Neural progenitor cell (in vitro differentiated cells): ENCODE measurements around the gene POU3F3. TPM values are rescaled to one million over a fixed set of nuclear protein-coding genes. Genes with fewer than 3 reads are reported as not detected.

Experiments
- DNase-seq: peaks from one replicate; pipeline ENCODE4 v3.0.0-alpha.2; 2016; ENCODE audit warnings: low spot score
- H2AFZ ChIP-seq: fragments of 200-600 bp; sonication (generic); replicated peaks from 2 replicates; pipeline ENCODE4 v1.6.1; 2016; ENCODE audit warnings: antibody characterized with exemption
- H3F3A ChIP-seq: fragments of 200-600 bp; sonication (generic); 2 replicates; pipeline ENCODE4 v1.6.1; 2016; ENCODE audit warnings: antibody characterized with exemption, low read depth
- H3K27ac ChIP-seq: fragments of 200-600 bp; sonication (generic); 2 replicates; pipeline ENCODE4 v1.5.1; 2016; ENCODE audit warnings: mild to moderate bottlenecking
- H3K27me3 ChIP-seq: fragments of 200-600 bp; sonication (generic); 2 replicates; pipeline ENCODE4 v1.6.1; 2016; ENCODE audit warnings: mild to moderate bottlenecking, moderate library complexity
- H3K36me3 ChIP-seq: fragments of 200-600 bp; sonication (generic); 2 replicates; pipeline ENCODE4 v1.5.1; 2016
- H3K4me1 ChIP-seq: fragments of 200-600 bp; sonication (generic); 2 replicates; pipeline ENCODE4 v1.6.1; 2016; ENCODE audit warnings: mixed run types
- H3K4me2 ChIP-seq: fragments of 200-600 bp; sonication (generic); 2 replicates; pipeline ENCODE4 v1.6.1; 2016
- H3K4me3 ChIP-seq: fragments of 200-600 bp; sonication (generic); 2 replicates; pipeline ENCODE4 v1.5.1; 2016
- H3K79me2 ChIP-seq: fragments of 200-600 bp; sonication (generic); 2 replicates; pipeline ENCODE4 v1.6.1; 2016; ENCODE audit warnings: low read depth
- H3K9ac ChIP-seq: fragments of 200-600 bp; sonication (generic); 2 replicates; pipeline ENCODE4 v1.6.1; 2016
- H3K9me3 ChIP-seq: fragments of 200-600 bp; sonication (generic); 2 replicates; pipeline ENCODE4 v1.5.1; 2016; ENCODE audit warnings: low read depth
- H4K20me1 ChIP-seq: fragments of 200-600 bp; sonication (generic); 2 replicates; pipeline ENCODE4 v1.6.1; 2016; ENCODE audit warnings: low read depth
- H3K27ac Mint-ChIP-seq: 3 replicates; pipeline ENCODE4 v1.8.0; 2021; ENCODE audit warnings: mixed read lengths
- H3K27me3 Mint-ChIP-seq: 2 replicates; pipeline ENCODE4 v1.8.0; 2022; ENCODE audit warnings: low read depth, mild to moderate bottlenecking, inconsistent platforms, moderate library complexity, mixed read lengths; ENCODE audit not compliant: insufficient read depth
- H3K36me3 Mint-ChIP-seq: 3 replicates; pipeline ENCODE4 v1.8.0; 2021; ENCODE audit warnings: mixed read lengths
- H3K4me1 Mint-ChIP-seq: 3 replicates; pipeline ENCODE4 v1.8.0; 2021; ENCODE audit warnings: mixed read lengths
- H3K4me3 Mint-ChIP-seq: 3 replicates; pipeline ENCODE4 v1.8.0; 2021; ENCODE audit warnings: mild to moderate bottlenecking, moderate library complexity, mixed read lengths
- H3K9me3 Mint-ChIP-seq: 3 replicates; pipeline ENCODE4 v1.8.0; 2020; ENCODE audit warnings: mixed read lengths
- EZH2 ChIP-seq: fragments of 200-600 bp; sonication (generic); IDR thresholded peaks from 2 replicates; pipeline ENCODE4 v1.6.1; 2017; ENCODE audit warnings: antibody characterized with exemption, mild to moderate bottlenecking, moderate library complexity
- EZH2phosphoT487 ChIP-seq: fragments of 200-600 bp; sonication (generic); IDR thresholded peaks from 2 replicates; pipeline ENCODE4 v1.6.1; 2017; ENCODE audit warnings: antibody characterized with exemption
- total RNA-seq: library from RNA; depleted of rRNA; stranded (reverse); fragments of >200 nt; gene quantifications from 2 replicates; pipeline ENCODE4 v1.2.3, GENCODE V29; 2015; ENCODE audit warnings: low replicate concordance
- TF ChIP-seq, protein P1 (sequence below): fragments of 200-600 bp; sonication (generic); IDR thresholded peaks from 2 replicates; pipeline ENCODE4 v1.5.1; 2017; ENCODE audit warnings: antibody characterized with exemption, mild to moderate bottlenecking

POU3F3 gene
- total RNA-seq, 1 donor from 2014 or later = not detected

DNA sequence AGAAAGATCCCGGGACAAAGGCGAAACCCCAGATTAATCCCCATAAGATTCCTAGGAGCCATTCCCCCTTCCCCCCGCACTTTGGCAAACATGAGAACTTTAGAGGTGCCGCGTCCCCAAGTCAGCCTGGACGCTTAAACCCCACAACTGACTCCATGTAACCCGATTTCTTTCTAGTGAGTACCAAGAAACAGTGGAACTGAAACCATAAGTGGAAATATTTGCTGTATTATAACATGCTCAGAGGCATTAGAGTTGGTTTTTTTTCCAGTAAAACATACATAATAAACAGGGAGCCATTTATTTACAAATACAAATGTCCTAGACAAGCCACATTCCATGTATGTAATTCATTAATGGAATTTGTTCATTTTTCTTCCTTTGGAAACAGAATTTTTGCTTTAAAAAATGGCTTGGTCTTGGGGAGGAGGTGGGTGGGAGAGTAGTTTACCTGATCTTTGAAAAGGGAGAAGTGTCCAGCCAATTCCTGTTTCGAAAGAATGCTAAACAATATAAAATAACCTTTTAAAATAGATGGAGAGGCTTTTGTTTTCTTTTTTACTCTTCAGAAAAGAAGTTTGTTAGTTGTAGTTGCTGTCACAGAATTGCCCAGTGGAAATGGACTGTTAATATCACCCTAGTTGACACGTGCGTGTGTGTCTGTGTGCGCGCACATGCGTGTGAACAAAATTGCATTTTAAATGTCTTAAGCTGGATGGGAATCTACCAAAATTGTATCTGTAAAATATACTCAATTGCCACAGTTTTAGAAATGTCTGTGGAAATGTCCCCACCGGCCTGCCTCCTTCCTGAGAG is 10.6 kb downstream of the POU3F3 start:
- H3K79me2 ChIP-seq = no peaks in the 10 kb centered on the region
- no peak overlapping the region for H2AFZ ChIP-seq
- Mint-ChIP-seq H3K27me3 (peaks cover 64% of the 10 kb centered on the region), H3K36me3 (peaks cover 8% of the 10 kb centered on the region), H3K27ac (peak overlapping the region; percentile 97), H3K9me3 (no peaks in the 10 kb centered on the region), H3K4me1 (peaks cover 80% of the 10 kb centered on the region), H3K4me3 (peak overlapping the region; percentile 84)
- no peak overlapping the region for H3K9ac ChIP-seq
- no peaks in the 10 kb centered on the region for H3K36me3 ChIP-seq
- H3K27ac ChIP-seq = no peak overlapping the region
- H3K4me1 ChIP-seq = peaks cover 26% of the 10 kb centered on the region
- H3K9me3 ChIP-seq = no peaks in the 10 kb centered on the region
- H3K4me2 ChIP-seq = peak overlapping the region; percentile 70
- peaks cover 40% of the 10 kb centered on the region for H3F3A ChIP-seq
- no peak for DNase-seq
- H3K27me3 ChIP-seq = peaks cover 100% of the 10 kb centered on the region
- peaks cover 99% of the 10 kb centered on the region for H4K20me1 ChIP-seq
- TF ChIP-seq EZH2phosphoT487 (peak; percentile 41), EZH2 (peak; percentile 35)
- TF ChIP-seq, protein P1, sequence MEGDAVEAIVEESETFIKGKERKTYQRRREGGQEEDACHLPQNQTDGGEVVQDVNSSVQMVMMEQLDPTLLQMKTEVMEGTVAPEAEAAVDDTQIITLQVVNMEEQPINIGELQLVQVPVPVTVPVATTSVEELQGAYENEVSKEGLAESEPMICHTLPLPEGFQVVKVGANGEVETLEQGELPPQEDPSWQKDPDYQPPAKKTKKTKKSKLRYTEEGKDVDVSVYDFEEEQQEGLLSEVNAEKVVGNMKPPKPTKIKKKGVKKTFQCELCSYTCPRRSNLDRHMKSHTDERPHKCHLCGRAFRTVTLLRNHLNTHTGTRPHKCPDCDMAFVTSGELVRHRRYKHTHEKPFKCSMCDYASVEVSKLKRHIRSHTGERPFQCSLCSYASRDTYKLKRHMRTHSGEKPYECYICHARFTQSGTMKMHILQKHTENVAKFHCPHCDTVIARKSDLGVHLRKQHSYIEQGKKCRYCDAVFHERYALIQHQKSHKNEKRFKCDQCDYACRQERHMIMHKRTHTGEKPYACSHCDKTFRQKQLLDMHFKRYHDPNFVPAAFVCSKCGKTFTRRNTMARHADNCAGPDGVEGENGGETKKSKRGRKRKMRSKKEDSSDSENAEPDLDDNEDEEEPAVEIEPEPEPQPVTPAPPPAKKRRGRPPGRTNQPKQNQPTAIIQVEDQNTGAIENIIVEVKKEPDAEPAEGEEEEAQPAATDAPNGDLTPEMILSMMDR = no peak
- no peak overlapping the region for H3K4me3 ChIP-seq

DNA sequence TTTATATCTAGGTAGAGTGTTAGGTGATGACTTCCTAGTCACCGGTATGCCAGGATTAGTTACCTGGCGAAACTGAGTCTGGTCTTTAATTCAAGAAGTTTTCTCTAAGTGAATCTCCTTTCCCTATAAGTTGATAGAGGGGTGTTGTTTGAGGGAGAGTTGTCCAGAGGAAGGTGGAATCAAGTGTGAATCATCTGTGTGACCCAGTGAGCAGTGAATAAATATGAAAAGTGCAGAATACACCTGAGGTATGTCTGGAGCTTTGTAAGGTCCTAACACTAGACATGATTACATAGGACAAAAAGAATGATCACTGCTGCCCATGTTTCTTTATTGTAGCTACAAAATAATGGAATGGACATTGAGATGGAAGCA is 11.2 kb downstream of the POU3F3 start:
- H3F3A ChIP-seq = peaks cover 40% of the 10 kb centered on the region
- H2AFZ ChIP-seq = no peak overlapping the region
- no peaks in the 10 kb centered on the region for H3K36me3 ChIP-seq
- Mint-ChIP-seq H3K4me1 (peaks cover 75% of the 10 kb centered on the region), H3K36me3 (peaks cover 7% of the 10 kb centered on the region), H3K27ac (no peak overlapping the region), H3K9me3 (no peaks in the 10 kb centered on the region), H3K27me3 (peaks cover 64% of the 10 kb centered on the region), H3K4me3 (peak overlapping the region; percentile 21)
- H3K4me3 ChIP-seq = no peak overlapping the region
- DNase-seq = no peak
- H3K9ac ChIP-seq = no peak overlapping the region
- peaks cover 100% of the 10 kb centered on the region for H3K27me3 ChIP-seq
- H3K4me2 ChIP-seq = no peak overlapping the region
- TF ChIP-seq EZH2 = no peak
- TF ChIP-seq, protein P1 = no peak
- no peak for TF ChIP-seq EZH2phosphoT487
- no peaks in the 10 kb centered on the region for H3K79me2 ChIP-seq
- no peaks in the 10 kb centered on the region for H3K9me3 ChIP-seq
- H3K27ac ChIP-seq = no peak overlapping the region
- peaks cover 99% of the 10 kb centered on the region for H4K20me1 ChIP-seq
- peaks cover 26% of the 10 kb centered on the region for H3K4me1 ChIP-seq

DNA sequence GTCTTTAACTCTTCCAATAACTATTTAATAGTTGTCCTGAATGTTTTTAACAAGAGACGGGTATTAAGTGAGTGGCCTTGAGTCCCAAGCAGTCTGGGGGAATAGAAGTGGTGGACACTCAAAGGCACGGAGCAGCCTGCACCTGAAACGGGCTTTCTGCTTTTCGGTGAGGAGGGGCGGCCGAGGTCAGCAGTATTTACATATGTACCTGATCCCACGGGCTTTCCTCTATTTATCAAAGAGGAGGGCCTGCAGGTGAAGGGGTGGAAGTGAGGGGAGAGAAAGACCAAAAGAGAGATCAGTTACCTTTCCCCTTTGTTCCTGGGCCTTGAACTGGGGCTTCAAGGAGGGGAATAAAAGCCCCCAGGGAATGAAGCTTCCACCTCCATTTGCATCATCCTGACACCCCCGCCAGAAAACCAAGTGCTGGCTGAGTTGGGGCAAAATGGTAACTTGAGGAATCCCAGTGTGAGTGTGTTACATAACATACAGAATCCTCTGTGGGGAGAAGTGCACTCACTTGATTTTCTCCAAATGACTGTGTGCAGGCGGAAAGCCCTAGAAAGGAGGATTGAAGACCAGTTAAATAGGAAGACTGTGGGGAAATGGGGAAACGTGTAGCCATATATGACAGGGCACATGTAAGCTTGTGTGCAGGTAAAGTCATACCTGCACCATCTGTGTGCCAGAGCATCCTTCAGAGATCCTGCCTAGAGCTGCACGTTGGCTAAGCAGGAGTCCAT is 12.4 kb downstream of the POU3F3 start:
- no peak for DNase-seq
- Histone ChIP-seq H3K79me2 (no peaks in the 10 kb centered on the region), H3F3A (peaks cover 35% of the 10 kb centered on the region), H3K27me3 (peaks cover 100% of the 10 kb centered on the region), H3K4me3 (no peak overlapping the region), H3K36me3 (no peaks in the 10 kb centered on the region), H4K20me1 (peaks cover 98% of the 10 kb centered on the region), H3K9ac (no peak overlapping the region), H3K4me2 (no peak overlapping the region), H3K9me3 (no peaks in the 10 kb centered on the region), H2AFZ (no peak overlapping the region), H3K4me1 (peaks cover 26% of the 10 kb centered on the region), H3K27ac (no peak overlapping the region)
- Mint-ChIP-seq H3K36me3 (peaks cover 6% of the 10 kb centered on the region), H3K4me3 (peak overlapping the region; percentile 81), H3K4me1 (peaks cover 77% of the 10 kb centered on the region), H3K9me3 (no peaks in the 10 kb centered on the region), H3K27ac (no peak overlapping the region), H3K27me3 (peaks cover 65% of the 10 kb centered on the region)
- TF ChIP-seq, protein P1 = no peak
- TF ChIP-seq EZH2phosphoT487 = no peak
- TF ChIP-seq EZH2 = peak; percentile 13
